ENCODE data around the gene DQX1.

Gene DQX1

GRCh38 chr2:74512744-74513604 lies 13.1 kb downstream of the DQX1 start:
- TF ChIP-seq TAF1 (IDR thresholded peaks at IDR 0.05; ENCODE audit: borderline replicate concordance, insufficient read depth, low read length) (no peak), FOXP2 (optimal IDR thresholded peaks at IDR 0.05; ENCODE audit: borderline replicate concordance, extremely low read depth, extremely low read length, insufficient read depth) (no peak), SIN3A (IDR thresholded peaks at IDR 0.05; ENCODE audit: borderline replicate concordance, insufficient read depth, low read length) (no peak), POLR2AphosphoS5 (IDR thresholded peaks at IDR 0.05; ENCODE audit: low read depth, low read length) (no peak)
- TF ChIP-seq, protein P1, sequence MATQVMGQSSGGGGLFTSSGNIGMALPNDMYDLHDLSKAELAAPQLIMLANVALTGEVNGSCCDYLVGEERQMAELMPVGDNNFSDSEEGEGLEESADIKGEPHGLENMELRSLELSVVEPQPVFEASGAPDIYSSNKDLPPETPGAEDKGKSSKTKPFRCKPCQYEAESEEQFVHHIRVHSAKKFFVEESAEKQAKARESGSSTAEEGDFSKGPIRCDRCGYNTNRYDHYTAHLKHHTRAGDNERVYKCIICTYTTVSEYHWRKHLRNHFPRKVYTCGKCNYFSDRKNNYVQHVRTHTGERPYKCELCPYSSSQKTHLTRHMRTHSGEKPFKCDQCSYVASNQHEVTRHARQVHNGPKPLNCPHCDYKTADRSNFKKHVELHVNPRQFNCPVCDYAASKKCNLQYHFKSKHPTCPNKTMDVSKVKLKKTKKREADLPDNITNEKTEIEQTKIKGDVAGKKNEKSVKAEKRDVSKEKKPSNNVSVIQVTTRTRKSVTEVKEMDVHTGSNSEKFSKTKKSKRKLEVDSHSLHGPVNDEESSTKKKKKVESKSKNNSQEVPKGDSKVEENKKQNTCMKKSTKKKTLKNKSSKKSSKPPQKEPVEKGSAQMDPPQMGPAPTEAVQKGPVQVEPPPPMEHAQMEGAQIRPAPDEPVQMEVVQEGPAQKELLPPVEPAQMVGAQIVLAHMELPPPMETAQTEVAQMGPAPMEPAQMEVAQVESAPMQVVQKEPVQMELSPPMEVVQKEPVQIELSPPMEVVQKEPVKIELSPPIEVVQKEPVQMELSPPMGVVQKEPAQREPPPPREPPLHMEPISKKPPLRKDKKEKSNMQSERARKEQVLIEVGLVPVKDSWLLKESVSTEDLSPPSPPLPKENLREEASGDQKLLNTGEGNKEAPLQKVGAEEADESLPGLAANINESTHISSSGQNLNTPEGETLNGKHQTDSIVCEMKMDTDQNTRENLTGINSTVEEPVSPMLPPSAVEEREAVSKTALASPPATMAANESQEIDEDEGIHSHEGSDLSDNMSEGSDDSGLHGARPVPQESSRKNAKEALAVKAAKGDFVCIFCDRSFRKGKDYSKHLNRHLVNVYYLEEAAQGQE (IDR thresholded peaks at IDR 0.05; ENCODE audit: insufficient read depth in 1 of 2, low read depth in 2 of 2, low read length in 2 of 2): no peak

DNA sequence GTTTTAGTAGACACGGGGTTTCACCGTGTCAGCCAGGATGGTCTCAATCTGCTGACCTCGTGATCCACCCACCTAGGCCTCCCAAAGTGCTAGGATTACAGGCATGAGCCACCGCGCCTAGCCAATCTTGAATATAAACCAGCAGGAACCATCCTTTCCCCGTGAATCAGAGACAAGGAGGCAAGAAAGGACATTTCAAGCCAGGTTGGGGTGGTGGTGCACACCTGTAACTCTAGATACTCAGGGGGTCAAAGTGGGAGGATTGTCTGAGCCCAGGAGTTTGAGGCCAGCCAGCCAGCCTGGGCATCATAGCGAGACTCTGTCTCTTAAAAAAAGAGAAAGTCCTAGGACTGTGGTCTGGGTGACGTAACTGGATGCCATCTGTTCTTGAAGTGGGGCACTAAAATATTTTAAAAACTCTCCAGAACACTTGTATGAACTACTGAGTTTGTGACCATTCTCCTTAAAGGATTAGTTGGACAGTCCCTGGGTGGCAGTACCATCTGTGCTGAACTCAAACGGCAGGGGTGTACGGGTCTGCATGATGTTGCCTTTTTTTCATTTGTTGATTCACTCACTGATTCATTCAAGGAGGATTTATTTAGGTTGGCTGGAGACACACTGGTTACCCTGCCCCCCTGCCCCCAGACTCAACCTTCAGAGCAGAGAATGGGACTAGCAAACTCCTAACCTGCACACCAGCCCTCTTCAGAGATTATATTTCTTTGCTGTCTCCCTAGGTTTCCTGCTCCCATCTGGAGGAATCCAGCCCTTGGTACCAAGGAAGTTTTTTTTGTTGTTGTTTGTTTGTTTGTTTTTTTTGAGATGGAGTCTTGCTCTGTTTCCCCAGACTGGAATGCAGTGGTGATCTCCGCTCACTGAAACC lies 14.7 kb downstream of the DQX1 start:
- no peak for TF ChIP-seq SIN3A (IDR thresholded peaks at IDR 0.05; ENCODE audit: borderline replicate concordance, insufficient read depth, low read length)
- no peak for TF ChIP-seq FOXP2 (optimal IDR thresholded peaks at IDR 0.05; ENCODE audit: borderline replicate concordance, extremely low read depth, extremely low read length, insufficient read depth)
- TF ChIP-seq, protein P1 (IDR thresholded peaks at IDR 0.05; ENCODE audit: insufficient read depth in 1 of 2, low read depth in 2 of 2, low read length in 2 of 2): no peak
- no peak for TF ChIP-seq POLR2AphosphoS5 (IDR thresholded peaks at IDR 0.05; ENCODE audit: low read depth, low read length)
- no peak for TF ChIP-seq TAF1 (IDR thresholded peaks at IDR 0.05; ENCODE audit: borderline replicate concordance, insufficient read depth, low read length)

DNA sequence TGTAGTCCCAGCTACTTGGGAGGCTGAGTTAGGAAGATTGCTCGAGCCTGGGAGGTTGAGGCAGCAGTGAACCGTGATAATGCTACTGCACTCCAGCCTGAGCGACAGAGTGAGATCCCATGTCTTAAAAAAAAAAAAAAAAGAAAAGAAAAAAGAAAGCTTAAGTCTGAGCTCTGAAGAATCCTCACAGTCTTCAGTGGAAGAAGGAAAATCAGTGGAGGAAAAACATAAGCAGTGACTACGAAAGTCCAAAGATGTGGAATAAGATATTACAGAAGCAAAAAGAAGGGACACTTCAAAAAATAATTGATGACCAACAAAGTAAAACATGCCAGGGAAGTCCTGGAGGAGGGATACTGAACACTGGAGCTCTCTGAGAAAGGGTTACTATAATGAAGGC lies 15.8 kb downstream of the DQX1 start:
- TF ChIP-seq FOXP2 (optimal IDR thresholded peaks at IDR 0.05; ENCODE audit: borderline replicate concordance, extremely low read depth, extremely low read length, insufficient read depth) (no peak), TAF1 (IDR thresholded peaks at IDR 0.05; ENCODE audit: borderline replicate concordance, insufficient read depth, low read length) (no peak), POLR2AphosphoS5 (IDR thresholded peaks at IDR 0.05; ENCODE audit: low read depth, low read length) (no peak), SIN3A (IDR thresholded peaks at IDR 0.05; ENCODE audit: borderline replicate concordance, insufficient read depth, low read length) (no peak)
- TF ChIP-seq, protein P1 (IDR thresholded peaks at IDR 0.05; ENCODE audit: insufficient read depth in 1 of 2, low read depth in 2 of 2, low read length in 2 of 2): no peak

GRCh38 chr2:74507926-74508520 lies 18.0 kb downstream of the DQX1 start:
- TF ChIP-seq SIN3A (IDR thresholded peaks at IDR 0.05; ENCODE audit: borderline replicate concordance, insufficient read depth, low read length): no peak
- TF ChIP-seq FOXP2 (optimal IDR thresholded peaks at IDR 0.05; ENCODE audit: borderline replicate concordance, extremely low read depth, extremely low read length, insufficient read depth): no peak
- no peak for TF ChIP-seq TAF1 (IDR thresholded peaks at IDR 0.05; ENCODE audit: borderline replicate concordance, insufficient read depth, low read length)
- TF ChIP-seq POLR2AphosphoS5 (IDR thresholded peaks at IDR 0.05; ENCODE audit: low read depth, low read length): no peak
- TF ChIP-seq, protein P1 (IDR thresholded peaks at IDR 0.05; ENCODE audit: insufficient read depth in 1 of 2, low read depth in 2 of 2, low read length in 2 of 2): no peak

Data from PFSK-1 (cell line).